Measurements from ENCODE around the gene TENT4A. TPM values are rescaled to one million over a fixed set of nuclear protein-coding genes. Genes with fewer than 3 reads are reported as not detected.

TENT4A gene
- total RNA-seq, 1 experiment from 2014 or later = 29.2 TPM

DNA sequence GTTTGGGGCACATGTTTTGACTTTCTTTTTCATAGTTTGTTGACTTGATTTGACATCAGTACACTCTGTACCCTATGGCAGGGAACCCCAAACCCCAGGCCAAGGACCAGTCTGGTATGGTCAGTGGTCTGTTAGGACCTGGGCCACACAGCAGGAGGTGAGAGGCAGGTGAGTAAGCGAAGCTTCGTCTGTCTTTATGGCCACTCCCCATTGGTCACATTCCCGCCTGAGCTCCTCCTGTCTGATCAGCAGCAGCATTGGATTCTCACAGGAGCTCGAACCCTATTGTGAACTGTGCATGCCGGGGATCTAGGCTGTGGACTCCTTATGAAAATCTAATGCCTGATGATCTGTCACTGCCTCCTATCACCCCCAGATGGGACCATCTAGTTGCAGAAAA, 88.0 kb downstream of the TENT4A start:
- H3K4me1 Mint-ChIP-seq = no peaks in the 10 kb centered on the region
- peaks cover 15% of the 10 kb centered on the region for H3K36me3 Mint-ChIP-seq
- ChIA-PET POLR2A (no interaction called here), CTCF (no interaction called here)
- ATAC-seq (no peak), DNase-seq (ENCODE audit: low spot score) (no peak)
- peaks cover 29% of the 10 kb centered on the region for H3K9me3 Mint-ChIP-seq
- H3K27ac Mint-ChIP-seq = no peak overlapping the region
- peaks cover 12% of the 10 kb centered on the region for H3K27me3 Mint-ChIP-seq (ENCODE audit: low read depth)
- H3K4me3 Mint-ChIP-seq = no peak overlapping the region
- TF ChIP-seq NFATC4 (CRISPR knock-in tag; IDR thresholded peaks at IDR 0.05) = no peak
- no peak for TF ChIP-seq GTF2I (CRISPR knock-in tag; conservative IDR thresholded peaks at IDR 0.05)
- TF ChIP-seq, protein P1, sequence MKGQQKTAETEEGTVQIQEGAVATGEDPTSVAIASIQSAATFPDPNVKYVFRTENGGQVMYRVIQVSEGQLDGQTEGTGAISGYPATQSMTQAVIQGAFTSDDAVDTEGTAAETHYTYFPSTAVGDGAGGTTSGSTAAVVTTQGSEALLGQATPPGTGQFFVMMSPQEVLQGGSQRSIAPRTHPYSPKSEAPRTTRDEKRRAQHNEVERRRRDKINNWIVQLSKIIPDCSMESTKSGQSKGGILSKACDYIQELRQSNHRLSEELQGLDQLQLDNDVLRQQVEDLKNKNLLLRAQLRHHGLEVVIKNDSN (CRISPR knock-in tag; IDR thresholded peaks at IDR 0.05) = no peak
- no peak for TF ChIP-seq JAZF1 (CRISPR knock-in tag; IDR thresholded peaks at IDR 0.05)

DNA sequence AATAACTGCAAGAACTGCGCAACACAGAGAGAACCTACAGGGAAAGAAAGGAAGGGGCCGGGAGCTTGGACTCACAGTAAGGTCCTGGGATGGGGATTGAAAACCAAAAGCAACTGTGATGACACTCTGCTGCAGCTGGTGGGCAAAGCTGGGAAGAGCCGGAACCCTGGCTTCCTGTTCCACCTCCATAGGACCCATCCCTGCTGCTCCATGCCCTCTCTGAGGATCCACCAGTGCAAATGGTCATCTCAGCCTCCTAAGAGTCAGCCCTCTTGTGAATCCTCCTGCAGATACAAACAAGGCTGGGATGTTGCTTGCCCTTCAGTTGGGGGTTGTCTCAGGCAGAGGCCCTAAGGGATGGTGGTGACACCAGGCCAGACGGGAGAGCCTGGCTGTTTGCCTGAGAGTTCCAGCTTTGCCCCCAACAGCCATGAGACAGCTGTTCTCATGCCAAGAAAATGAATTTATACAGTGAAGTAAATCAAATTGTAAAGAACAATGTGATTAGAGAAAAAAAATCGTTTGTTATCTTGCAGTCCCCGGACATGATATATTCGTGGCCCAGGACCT, 90.8 kb downstream of the TENT4A start:
- no peaks in the 10 kb centered on the region for H3K4me1 Mint-ChIP-seq
- peaks cover 16% of the 10 kb centered on the region for H3K27me3 Mint-ChIP-seq (ENCODE audit: low read depth)
- ChIA-PET CTCF (no interaction called here), POLR2A (no interaction called here)
- peaks cover 18% of the 10 kb centered on the region for H3K36me3 Mint-ChIP-seq
- no peak for ATAC-seq
- no peak overlapping the region for H3K4me3 Mint-ChIP-seq
- no peak for DNase-seq (ENCODE audit: low spot score)
- TF ChIP-seq, protein P2, sequence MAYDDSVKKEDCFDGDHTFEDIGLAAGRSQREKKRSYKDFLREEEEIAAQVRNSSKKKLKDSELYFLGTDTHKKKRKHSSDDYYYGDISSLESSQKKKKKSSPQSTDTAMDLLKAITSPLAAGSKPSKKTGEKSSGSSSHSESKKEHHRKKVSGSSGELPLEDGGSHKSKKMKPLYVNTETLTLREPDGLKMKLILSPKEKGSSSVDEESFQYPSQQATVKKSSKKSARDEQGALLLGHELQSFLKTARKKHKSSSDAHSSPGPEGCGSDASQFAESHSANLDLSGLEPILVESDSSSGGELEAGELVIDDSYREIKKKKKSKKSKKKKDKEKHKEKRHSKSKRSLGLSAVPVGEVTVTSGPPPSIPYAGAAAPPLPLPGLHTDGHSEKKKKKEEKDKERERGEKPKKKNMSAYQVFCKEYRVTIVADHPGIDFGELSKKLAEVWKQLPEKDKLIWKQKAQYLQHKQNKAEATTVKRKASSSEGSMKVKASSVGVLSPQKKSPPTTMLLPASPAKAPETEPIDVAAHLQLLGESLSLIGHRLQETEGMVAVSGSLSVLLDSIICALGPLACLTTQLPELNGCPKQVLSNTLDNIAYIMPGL (CRISPR knock-in tag; IDR thresholded peaks at IDR 0.05) = no peak
- TF ChIP-seq, protein P1 (CRISPR knock-in tag; IDR thresholded peaks at IDR 0.05) = no peak
- TF ChIP-seq CBFB (CRISPR knock-in tag; IDR thresholded peaks at IDR 0.05; ENCODE audit: low read depth) (no peak), ZNF423 (CRISPR knock-in tag; IDR thresholded peaks at IDR 0.05) (no peak), ZNF263 (CRISPR knock-in tag; IDR thresholded peaks at IDR 0.05; ENCODE audit: low read depth) (no peak), PRRX2 (CRISPR knock-in tag; IDR thresholded peaks at IDR 0.05) (no peak), TEAD1 (CRISPR knock-in tag; IDR thresholded peaks at IDR 0.05) (no peak)
- TF ChIP-seq, protein P3, sequence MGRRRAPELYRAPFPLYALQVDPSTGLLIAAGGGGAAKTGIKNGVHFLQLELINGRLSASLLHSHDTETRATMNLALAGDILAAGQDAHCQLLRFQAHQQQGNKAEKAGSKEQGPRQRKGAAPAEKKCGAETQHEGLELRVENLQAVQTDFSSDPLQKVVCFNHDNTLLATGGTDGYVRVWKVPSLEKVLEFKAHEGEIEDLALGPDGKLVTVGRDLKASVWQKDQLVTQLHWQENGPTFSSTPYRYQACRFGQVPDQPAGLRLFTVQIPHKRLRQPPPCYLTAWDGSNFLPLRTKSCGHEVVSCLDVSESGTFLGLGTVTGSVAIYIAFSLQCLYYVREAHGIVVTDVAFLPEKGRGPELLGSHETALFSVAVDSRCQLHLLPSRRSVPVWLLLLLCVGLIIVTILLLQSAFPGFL (CRISPR knock-in tag; IDR thresholded peaks at IDR 0.05; ENCODE audit: borderline replicate concordance) = no peak
- TF ChIP-seq, protein P4, sequence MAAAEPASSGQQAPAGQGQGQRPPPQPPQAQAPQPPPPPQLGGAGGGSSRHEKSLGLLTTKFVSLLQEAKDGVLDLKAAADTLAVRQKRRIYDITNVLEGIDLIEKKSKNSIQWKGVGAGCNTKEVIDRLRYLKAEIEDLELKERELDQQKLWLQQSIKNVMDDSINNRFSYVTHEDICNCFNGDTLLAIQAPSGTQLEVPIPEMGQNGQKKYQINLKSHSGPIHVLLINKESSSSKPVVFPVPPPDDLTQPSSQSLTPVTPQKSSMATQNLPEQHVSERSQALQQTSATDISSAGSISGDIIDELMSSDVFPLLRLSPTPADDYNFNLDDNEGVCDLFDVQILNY (CRISPR knock-in tag; IDR thresholded peaks at IDR 0.05) = no peak
- H3K27ac Mint-ChIP-seq = no peak overlapping the region
- peaks cover 39% of the 10 kb centered on the region for H3K9me3 Mint-ChIP-seq

DNA sequence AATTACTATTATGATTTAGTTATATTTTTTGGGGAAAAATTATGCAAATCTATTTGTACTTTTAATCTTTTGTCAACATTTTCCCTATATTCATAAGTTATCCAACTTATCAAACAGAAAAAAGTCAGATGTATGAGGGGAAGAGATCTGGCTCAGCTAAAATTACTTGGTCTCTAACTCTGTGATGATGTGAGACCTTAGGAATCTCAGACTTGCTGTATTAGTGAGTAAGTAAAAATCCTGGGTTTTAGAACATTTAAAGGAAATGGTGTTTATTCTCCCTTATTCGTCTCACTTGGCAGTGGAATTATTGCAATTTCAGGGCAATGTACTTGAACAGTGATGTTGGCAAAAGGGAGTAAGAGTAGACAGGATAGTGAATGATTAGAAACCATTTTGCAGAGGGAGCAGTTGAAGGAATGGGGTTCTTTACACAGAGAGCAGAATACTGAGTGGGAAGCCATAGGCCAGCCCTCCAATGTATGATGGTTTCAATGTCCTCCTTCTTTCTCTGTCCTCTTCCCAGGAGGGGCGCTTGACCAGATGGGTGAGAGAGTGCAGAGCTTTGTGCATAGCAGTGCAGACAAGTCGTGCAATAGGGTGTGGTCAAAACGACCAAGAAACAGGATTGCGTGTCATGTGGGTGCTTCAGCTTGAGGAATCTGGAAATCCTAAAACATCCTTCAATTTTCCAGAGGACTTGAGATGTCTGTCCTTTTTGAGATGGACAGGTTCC, 91.7 kb downstream of the TENT4A start:
- H3K27me3 Mint-ChIP-seq (ENCODE audit: low read depth) = peaks cover 16% of the 10 kb centered on the region
- POLR2A ChIA-PET = no interaction called here
- no peak for DNase-seq (ENCODE audit: low spot score)

More for the DNA sequence above, 91.7 kb downstream of the TENT4A start:
- TF ChIP-seq, protein P5, sequence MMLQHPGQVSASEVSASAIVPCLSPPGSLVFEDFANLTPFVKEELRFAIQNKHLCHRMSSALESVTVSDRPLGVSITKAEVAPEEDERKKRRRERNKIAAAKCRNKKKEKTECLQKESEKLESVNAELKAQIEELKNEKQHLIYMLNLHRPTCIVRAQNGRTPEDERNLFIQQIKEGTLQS (CRISPR knock-in tag; conservative IDR thresholded peaks at IDR 0.05) = no peak
- TF ChIP-seq RORB (CRISPR knock-in tag; IDR thresholded peaks at IDR 0.05) (no peak), ELF4 (CRISPR knock-in tag; IDR thresholded peaks at IDR 0.05; ENCODE audit: low read depth) (no peak), FOXJ3 (CRISPR knock-in tag; IDR thresholded peaks at IDR 0.05; ENCODE audit: borderline replicate concordance) (no peak), NFYB (CRISPR knock-in tag; conservative IDR thresholded peaks at IDR 0.05; ENCODE audit: low read depth) (no peak)
- TF ChIP-seq, protein P6, sequence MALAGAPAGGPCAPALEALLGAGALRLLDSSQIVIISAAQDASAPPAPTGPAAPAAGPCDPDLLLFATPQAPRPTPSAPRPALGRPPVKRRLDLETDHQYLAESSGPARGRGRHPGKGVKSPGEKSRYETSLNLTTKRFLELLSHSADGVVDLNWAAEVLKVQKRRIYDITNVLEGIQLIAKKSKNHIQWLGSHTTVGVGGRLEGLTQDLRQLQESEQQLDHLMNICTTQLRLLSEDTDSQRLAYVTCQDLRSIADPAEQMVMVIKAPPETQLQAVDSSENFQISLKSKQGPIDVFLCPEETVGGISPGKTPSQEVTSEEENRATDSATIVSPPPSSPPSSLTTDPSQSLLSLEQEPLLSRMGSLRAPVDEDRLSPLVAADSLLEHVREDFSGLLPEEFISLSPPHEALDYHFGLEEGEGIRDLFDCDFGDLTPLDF (CRISPR knock-in tag; IDR thresholded peaks at IDR 0.05) = no peak
- TF ChIP-seq, protein P7, sequence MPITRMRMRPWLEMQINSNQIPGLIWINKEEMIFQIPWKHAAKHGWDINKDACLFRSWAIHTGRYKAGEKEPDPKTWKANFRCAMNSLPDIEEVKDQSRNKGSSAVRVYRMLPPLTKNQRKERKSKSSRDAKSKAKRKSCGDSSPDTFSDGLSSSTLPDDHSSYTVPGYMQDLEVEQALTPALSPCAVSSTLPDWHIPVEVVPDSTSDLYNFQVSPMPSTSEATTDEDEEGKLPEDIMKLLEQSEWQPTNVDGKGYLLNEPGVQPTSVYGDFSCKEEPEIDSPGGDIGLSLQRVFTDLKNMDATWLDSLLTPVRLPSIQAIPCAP (CRISPR knock-in tag; IDR thresholded peaks at IDR 0.05) = no peak
- H3K9me3 Mint-ChIP-seq = peaks cover 39% of the 10 kb centered on the region
- peaks cover 18% of the 10 kb centered on the region for H3K36me3 Mint-ChIP-seq
- H3K4me1 Mint-ChIP-seq = no peaks in the 10 kb centered on the region
- no peak for ATAC-seq
- no peak overlapping the region for H3K4me3 Mint-ChIP-seq
- H3K27ac Mint-ChIP-seq = no peak overlapping the region
- CTCF ChIA-PET = no interaction called here

Data from WTC11 (cell line).